Skin epidermis (tissue), 12 donors: ENCODE measurements around the gene MEIKIN.

Experiments
- H3K27ac ChIP-seq, 21 experiments: fragments of 200-600 bp; sonication (generic) in 11 of 21; one replicate each; pipeline ENCODE4 v1.5.0; 2020; ENCODE audit warnings: mild to moderate bottlenecking in 3 of 21, inconsistent platforms in 2 of 21, moderate library complexity in 2 of 21
- H3K4me3 ChIP-seq, 7 experiments: fragments of 200-600 bp; sonication (generic) in 2 of 7; one replicate each; pipeline ENCODE4 v1.5.0; 2020; ENCODE audit warnings: inconsistent platforms in 2 of 7, mild to moderate bottlenecking in 2 of 7, moderate library complexity in 1 of 7

The MEIKIN gene

DNA sequence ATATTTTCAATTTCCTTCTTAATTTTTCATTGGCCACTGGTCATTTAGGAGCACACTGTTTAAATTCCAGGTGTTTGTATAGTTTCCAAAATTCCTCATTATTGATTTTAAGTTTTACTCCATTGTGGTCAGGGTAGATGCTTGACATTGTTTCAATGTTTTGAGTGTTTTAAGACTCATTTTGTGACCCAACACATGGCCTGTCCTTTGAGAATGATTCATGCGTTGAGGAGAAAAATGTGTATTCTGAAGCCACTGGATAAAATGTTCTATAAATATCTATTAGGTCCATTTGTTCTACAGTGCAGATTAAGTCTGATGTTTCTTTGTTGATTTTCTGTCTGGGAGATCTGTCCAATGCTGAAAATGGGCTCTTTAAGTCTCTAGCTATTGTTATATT, 124.2 kb downstream of the MEIKIN start:
- Histone ChIP-seq H3K27ac (no peak overlapping the region), H3K4me3 (no peak overlapping the region)

- Histone ChIP-seq H3K4me3 (no peak overlapping the region), H3K27ac (no peak overlapping the region)
Observed at GRCh38 chr5:131818001-131818724, 127.3 kb downstream of the MEIKIN start.

DNA sequence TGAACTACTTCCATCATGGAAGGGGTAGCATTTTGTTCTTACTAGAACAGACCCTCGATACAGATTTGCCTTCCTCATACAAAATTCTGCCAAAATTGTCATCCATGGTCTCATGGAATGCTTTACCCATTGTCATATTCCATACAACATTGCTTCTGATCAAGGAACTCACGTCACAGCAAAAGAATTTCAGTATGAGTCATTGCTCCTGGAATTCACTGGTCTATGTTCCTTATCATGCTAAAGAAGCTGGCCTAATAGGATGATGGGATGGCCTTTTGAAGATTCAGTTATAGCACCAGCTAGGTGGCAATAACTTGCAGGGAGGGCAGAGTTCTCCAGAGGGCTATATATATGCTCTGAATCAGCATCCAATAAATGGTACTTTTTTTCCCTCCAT, 130.5 kb downstream of the MEIKIN start:
- no peak overlapping the region for H3K4me3 ChIP-seq
- no peak overlapping the region for H3K27ac ChIP-seq

- H3K27ac ChIP-seq = no peak overlapping the region
Observed at GRCh38 chr5:131812371-131813160, 132.9 kb downstream of the MEIKIN start.

GRCh38 chr5:131810510-131811249, 134.8 kb downstream of the MEIKIN start:
- Histone ChIP-seq H3K4me3 (no peak overlapping the region), H3K27ac (no peak overlapping the region)

More at GRCh38 chr5:131812371-131813160, 132.9 kb downstream of the MEIKIN start:
- no peak overlapping the region for H3K4me3 ChIP-seq

DNA sequence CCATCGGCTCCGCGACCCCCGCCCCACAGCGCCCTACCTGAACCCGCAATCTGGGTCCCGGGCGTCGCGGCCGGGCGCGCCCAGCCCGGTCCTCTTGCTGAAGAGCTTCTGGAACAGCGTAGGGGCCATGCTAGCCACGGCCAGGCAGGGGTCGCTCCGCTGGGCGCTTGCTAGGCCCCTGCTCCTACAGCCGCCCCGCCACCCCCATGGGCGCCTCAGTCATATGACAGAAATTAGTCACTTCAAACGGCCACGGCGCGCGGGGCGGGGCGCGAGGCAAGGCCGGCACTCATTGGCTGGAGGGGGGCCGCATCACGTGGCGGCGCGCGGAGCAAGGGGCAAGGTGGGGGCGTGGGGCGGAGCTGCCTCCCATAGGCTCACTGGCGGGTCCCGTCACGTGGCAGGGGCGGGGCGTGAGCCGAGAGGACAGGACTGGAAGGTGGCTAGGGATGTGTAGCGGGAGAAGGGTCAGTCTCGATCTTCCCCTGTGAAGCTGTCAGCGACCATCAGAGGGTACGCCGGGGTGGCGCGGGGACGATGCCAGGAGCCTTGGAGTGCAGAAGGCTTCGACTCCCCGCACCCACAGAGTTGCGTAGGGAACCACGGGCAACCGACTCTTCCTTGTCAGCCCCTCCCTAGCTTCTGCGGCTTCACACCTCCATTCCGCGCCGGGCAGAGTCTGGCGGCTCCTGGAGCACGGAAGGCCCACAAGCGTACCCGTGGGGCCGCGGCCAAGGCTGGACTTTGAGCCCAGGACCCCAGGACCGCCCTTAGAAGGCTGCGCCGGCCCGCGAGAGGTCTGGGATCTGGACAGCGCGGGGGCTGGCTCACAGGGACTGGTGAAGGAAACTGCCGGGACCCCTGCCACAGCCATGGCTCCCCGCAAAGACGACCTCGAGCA, 148.4 kb downstream of the MEIKIN start, which contains the start of gene FNIP1:
TSS of gene FNIP1 (minus strand) at position 225 of the 901 bp plus-strand sequence. CDS start at position 129, 96 bp downstream.
- H3K27ac ChIP-seq = peak within 1 kb of the TSS; percentile 87 to 100 (median 99)
- peak within 1 kb of the TSS; percentile 70 to 99 (median 96) for H3K4me3 ChIP-seq

DNA sequence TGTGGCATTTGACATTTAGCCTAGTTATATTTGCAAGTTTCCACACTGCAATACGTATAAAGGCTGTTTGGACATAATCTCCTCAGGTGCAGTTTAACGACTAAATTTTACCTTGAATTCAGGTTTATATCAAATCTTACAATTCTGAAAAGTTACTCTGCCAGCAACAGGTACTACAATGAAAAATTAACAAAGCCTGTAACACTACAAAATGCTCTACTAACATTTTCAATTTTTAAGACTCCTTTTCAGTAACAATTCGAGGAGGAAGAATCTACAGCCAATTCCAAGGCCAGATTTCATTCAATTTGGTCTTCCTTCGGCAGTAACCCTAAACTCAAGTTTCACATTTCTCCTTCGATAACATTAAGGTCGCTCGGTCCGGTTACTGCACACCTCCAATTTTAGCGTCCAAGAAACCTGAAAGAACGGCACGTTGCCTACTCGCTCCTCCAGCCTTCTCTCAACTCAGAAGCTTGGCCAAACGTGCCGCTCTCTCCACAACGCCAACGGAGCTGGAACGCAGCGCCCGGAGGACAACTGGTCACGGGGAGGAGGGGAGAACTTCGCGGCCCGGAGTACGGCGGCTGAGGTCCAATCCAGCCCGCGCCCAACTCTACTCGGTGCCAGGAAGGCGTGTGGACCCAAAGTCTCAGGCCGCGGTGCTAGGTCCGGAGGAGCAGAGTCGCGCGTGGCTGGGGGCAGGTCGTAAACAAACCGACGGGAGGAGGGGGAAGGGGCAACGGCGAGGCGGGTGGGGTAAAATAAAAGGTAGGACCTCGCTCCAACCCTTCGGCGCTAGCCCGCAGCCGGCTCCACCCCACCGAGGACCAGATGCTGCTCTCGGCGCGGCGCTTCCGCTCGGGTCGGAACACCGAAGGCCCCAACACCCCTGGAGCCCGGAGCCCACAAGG, 149.3 kb downstream of the MEIKIN start:
- H3K27ac ChIP-seq = peak overlapping the region; percentile 87 to 100 (median 99)
- H3K4me3 ChIP-seq = peak overlapping the region; percentile 70 to 99 (median 96)

- Histone ChIP-seq H3K4me3 (peak overlapping the region in 6 of 7 experiments; percentile 70 to 99 (median 90)), H3K27ac (peak overlapping the region in 4 of 21 experiments; percentile 87 to 99 (median 98))
Observed at GRCh38 chr5:131795228-131795627, 150.2 kb downstream of the MEIKIN start.

- Histone ChIP-seq H3K4me3 (peak overlapping the region in 1 of 7 experiments; percentile 81), H3K27ac (no peak overlapping the region)
Observed at GRCh38 chr5:131794586-131794985, 150.9 kb downstream of the MEIKIN start.

DNA sequence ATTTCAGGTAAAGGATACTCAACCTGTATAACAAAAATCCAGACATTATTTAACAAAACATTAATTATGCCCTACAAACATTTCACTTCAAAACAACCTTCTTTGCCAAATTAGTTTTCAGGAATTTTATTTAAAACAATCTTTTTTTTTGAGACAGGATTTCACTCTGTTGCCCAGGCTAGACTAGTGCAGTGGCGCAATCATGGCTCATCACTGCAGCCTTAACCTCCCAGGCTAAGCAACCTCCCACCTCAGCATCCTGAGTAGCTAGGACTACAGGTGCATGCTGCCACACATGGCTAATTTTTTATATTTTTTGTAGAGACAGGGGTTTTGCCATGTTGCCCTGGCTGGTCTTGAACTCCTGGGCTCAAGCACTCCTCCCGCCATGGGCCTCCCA, 152.6 kb downstream of the MEIKIN start:
- Histone ChIP-seq H3K4me3 (no peak overlapping the region), H3K27ac (no peak overlapping the region)

DNA sequence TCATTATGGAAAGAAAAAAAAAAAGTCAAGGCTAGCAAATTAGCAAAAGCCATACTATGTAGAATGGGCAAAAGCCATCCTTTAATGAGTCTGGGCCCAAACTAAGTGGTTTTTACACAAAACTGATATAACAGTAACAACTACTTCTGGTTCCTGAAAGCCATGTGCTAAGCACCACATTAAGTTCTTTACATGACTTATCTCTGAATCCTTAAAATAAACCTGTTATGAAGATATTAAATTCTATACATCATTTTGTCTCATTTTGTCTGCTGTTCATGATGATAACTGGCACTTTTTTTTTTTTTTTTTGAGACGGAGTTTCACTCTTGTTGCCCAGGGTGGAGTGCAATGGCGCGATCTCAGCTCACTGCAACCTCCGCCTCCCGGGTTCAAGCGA, 153.6 kb downstream of the MEIKIN start:
- Histone ChIP-seq H3K27ac (no peak overlapping the region), H3K4me3 (no peak overlapping the region)

DNA sequence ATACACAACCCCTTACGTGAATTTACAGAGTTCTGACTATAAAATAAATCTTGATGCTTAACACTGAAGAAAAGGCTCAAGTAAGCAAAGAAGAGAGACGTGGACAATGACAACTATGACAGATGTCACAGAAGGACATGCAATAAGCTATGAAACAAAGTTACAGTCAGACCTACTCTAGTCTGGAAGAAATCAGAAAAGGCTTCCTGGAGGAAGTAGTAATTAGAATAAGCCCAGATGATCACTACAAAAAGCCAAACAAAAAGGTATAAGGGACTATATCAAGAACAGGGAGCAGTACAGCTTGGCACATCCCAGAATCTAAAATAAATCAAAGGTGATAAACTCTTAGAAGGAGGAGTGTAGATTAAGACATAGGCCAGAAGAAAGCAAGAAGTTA, 154.9 kb downstream of the MEIKIN start:
- Histone ChIP-seq H3K4me3 (no peak overlapping the region), H3K27ac (no peak overlapping the region)

DNA sequence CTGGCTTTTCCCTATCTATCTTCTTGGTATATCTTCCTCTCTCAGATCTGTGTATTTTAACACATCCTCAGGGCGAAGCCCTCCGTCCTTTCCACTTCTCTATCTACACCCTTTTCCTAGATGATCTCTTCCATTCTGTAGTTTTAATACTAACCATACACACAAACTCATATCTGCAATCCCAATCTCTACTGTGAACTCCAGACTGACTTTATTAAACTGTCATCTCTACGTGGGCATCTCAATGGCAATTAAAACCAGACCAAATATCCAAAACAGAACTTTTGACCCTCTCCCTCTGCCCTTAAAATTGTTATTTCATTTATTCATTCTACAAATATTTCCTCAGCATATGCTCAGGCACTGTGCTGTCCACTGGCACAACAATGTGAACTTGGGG, 155.7 kb downstream of the MEIKIN start:
- Histone ChIP-seq H3K4me3 (no peak overlapping the region), H3K27ac (no peak overlapping the region)

- Histone ChIP-seq H3K27ac (no peak overlapping the region), H3K4me3 (no peak overlapping the region)
Observed at GRCh38 chr5:131787736-131788135, 157.7 kb downstream of the MEIKIN start.

GRCh38 chr5:131786900-131787692, 158.4 kb downstream of the MEIKIN start:
- Histone ChIP-seq H3K4me3 (no peak overlapping the region), H3K27ac (no peak overlapping the region)

GRCh38 chr5:131786036-131786435, 159.4 kb downstream of the MEIKIN start:
- Histone ChIP-seq H3K4me3 (no peak overlapping the region), H3K27ac (no peak overlapping the region)

- Histone ChIP-seq H3K27ac (no peak overlapping the region), H3K4me3 (no peak overlapping the region)
Observed at GRCh38 chr5:131783874-131784273, 161.6 kb downstream of the MEIKIN start.
